Measurements from ENCODE around the gene RRM2.

The RRM2 gene

DNA sequence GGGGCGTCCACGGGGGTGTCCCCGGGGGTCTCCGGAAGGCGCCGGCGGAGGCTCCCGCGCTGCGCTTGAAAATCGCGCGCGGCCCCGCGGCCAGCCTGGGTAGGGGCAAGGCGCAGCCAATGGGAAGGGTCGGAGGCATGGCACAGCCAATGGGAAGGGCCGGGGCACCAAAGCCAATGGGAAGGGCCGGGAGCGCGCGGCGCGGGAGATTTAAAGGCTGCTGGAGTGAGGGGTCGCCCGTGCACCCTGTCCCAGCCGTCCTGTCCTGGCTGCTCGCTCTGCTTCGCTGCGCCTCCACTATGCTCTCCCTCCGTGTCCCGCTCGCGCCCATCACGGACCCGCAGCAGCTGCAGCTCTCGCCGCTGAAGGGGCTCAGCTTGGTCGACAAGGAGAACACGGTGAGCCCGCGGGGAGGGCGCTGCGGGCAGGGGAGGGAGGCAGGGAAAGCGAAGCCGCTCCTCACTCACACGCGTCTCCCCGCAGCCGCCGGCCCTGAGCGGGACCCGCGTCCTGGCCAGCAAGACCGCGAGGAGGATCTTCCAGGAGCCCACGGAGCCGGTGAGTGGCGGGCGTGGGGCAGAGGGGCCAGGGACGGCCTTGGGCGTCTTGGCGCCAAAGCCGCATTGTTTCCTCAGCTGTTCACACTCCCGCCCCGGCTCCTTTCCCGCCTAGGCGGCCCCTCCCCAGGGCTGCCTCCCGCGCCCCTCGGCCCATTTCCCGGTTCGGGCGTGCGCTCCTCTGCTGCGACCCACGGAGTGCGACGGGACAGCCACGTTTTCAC, at the start of gene RRM2:
Gene RRM2 (plus strand): TSS at position 240 of the 781 bp plus-strand sequence. CDS start 60 bp downstream, at position 300.
- DNase-seq (ENCODE audit: low spot score) = peak; percentile 95

DNA sequence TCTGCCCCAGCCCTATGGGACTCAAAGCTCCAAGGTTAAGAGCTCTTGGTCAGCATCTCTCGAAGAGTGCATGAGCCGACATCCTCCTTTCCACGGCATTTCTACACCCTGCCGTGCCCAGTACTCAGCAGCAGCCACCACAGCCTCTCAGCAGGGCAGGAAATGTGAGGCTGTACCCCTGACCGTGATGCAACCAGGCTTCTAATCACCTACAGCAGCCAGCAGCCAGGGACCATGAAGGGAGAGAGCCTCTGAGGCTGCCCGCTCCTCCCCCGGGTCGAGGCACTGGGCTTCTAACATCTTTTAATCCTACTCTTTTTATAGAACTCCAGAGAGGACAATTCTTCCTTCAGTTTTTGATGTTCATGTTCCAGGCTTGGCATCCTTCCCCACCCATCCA, 48.8 kb upstream of the RRM2 start:
- DNase-seq (ENCODE audit: low spot score) = no peak

DNA sequence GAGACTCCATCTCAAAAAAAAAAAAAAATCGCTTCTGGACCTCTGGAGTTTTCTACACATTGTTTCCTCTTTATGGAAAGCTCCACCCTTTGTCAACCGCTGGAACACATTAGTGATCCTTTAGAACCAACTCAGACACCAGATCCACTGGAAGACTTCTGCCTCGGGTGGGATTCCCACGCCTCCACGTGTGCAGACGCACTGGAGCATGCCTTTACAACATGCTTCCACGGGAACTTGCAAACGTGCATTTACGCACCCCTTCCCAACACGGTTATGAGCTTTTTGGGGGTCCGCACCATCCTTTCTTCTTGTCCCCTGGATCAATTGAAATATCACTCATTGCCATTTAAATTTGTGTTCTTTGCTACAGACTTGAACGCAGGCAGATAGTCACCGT, 47.4 kb upstream of the RRM2 start:
- no peak for DNase-seq (ENCODE audit: low spot score)

DNA sequence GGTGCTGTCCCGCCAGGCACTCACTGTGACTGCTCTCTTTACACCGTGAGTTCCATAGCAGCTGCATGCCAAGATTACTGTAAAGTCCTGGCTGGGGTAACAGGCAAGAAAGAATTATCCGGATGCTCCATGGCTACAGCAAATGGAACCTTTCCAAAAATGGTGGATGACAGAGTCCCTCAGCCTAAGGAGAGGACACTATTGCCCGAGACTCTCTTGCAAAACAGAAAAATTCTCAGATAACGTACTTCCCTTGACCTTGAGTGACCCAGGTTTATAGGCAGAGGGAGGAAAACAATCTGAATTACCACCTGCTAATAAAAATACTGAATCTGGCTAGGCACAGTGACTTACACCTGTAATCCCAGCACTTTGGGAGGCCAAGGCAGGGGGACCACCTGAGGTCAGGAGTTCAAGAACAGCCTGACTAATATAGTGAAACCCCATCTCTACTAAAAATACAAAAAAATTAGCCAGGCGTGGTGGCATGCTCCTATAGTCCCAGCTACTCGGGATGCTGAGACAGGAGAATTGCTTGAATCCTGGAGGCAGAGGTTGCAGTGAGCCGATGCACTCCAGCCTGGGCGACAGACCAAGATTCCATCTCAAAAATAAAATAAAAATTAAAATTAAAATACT, 46.8 kb upstream of the RRM2 start:
- DNase-seq (ENCODE audit: low spot score) = no peak

DNA sequence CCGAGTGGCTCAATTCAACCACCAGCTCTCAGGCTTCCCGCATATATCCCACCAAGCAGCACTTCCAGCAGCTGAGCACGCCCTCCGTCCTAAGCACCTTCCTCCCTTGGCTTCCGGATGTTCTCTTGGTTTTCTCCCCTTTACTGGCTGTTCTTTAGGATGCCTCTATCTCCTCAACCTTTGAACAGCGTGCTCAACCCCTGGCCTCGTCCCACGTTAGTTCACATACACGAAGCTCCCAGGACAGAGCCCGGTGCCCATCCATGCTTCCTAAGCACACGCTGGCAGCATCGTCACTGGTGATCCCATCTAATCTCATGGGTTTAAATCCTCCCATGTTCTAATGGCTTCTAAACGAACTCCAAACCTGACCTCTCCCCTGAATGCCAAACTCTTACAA, 46.0 kb upstream of the RRM2 start:
- DNase-seq (ENCODE audit: low spot score) = no peak

DNA sequence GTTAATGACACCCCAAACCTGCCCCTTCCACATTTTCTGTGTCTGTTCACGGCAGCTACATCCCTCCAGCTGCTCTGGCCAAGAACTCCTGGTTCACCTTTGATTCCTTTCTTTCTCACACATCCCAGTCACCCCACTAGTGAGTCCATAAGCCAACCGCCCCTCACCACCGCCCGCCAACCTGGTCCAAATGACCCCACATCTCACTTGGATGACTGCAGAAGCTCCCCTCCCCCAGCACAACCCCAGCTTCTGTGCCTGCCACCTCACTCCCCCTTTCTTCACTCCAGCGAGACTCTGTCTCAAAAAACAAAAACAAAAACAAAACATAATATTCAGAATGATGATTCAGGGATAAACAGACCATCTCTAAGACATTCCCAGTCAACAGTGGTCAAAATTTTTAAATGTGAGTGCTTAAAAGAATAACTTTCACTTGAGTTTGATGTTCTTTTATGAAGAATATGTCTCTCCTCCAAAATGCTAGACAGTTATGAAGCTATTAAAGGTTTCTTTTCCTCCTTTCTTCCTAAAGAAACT, 45.5 kb upstream of the RRM2 start:
- DNase-seq (ENCODE audit: low spot score) = no peak

DNA sequence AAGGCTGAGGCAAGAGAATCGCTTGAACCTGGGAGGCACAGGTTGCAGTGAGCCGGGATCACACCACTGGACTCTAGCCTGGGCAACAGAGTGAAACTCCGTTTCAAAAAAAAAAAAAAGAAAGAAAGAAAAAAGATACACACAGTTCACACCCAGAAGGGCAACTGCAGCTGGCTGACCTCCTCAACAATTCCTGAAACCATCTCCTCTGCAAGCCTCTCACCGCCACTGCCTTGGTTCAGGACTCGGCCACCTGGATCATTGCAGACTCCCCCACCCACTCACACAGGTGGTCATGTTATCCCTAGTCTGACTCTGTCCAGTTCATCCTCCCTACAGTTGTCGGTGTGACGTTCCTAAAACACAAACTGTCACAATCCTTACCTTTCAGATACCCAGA, 44.5 kb upstream of the RRM2 start:
- no peak for DNase-seq (ENCODE audit: low spot score)

DNA sequence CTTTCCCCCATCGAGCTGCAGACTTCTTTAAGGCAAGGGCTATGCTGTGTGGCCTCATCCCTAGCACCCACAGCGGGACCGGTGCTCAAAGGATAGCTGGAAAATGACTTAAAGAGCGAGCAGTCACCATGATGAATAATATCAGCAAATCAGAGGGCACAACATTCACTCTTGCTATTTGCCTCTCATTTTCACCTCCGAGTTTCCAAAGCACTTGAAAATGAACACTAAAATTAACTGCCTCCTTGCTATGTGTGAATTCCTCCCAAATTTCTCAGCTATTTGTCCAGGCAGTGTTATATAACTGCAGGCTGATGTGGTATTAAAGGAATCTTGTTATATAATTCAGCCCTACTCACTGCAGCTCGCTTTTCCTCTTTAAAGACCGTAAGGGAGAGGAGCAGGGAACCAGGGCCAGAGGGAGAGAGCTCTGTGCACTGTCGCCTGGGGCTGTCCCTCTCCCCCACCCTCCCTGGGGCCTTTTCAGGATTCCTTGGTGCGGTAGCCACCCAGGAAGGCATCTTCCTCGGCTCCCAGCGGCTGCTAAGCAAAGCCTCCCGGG, 43.8 kb upstream of the RRM2 start:
- DNase-seq (ENCODE audit: low spot score) = no peak

DNA sequence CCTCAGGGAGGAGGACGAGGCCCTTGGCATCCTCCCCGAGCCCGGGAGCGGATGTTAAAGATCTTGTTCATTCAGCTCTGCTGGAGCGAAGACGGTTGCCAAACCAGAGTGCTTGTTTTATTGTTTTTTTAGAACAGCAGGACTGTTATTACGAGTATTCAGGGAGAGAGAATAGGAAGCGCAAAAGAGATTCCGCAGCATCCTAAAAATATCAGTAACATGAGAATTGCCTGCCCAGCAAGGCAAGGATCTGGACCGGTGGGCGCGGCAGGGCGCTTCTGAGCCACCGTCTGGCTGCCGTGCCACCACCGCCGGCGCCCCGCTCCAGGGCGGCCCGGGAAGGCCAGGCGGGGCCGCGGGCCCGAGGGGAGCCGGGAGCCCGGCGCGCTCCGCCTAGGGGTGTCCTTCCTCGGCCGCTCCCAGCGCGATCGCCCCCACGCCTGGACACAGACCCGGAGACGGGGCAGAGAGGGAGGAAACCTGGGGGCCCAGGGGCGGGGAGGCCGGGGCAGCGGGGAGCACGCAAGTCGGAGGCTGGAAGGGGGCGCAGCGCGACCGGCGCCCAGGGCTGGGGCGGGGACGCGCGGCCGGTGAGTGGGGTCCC, 43.2 kb upstream of the RRM2 start:
- no peak for DNase-seq (ENCODE audit: low spot score)

DNA sequence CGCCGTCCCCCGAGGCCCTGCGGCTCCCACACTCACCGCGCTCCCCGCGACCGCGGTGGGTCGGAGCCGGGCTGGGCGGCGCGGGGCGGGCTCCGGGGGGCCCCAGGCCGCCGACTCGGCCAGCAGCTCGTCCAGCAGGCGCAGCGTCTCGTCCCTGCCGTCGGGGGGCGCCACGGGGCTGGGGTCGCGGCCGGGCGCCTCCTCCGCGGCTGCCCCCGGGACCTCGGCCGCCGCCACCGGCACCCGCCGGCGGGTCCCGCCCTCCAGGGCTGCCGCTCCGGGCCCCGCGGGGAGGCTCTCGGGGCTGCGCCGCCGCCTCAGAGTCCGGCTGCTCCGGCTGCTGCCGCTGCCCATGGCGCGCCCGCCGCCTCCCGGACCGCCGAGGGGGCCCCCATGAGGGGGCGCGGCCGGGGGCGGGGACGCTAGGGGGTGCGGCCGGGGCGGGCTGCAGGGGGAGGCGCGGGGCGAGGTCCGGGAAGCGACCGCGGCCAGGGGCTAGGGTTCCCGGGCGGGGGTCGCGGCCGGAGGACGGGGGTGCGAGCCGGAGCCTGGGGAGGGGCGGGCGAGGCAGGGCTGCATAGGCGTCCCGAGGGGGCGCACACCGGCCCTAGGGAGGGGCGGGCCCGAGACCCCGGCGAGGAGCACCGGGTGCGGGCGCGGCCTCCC, 42.5 kb upstream of the RRM2 start, which contains the start of gene CYS1:
Gene CYS1 (minus strand): TSS at position 542 of the 666 bp plus-strand sequence. CDS start 188 bp downstream, at position 354.
- no peak for DNase-seq (ENCODE audit: low spot score)

DNA sequence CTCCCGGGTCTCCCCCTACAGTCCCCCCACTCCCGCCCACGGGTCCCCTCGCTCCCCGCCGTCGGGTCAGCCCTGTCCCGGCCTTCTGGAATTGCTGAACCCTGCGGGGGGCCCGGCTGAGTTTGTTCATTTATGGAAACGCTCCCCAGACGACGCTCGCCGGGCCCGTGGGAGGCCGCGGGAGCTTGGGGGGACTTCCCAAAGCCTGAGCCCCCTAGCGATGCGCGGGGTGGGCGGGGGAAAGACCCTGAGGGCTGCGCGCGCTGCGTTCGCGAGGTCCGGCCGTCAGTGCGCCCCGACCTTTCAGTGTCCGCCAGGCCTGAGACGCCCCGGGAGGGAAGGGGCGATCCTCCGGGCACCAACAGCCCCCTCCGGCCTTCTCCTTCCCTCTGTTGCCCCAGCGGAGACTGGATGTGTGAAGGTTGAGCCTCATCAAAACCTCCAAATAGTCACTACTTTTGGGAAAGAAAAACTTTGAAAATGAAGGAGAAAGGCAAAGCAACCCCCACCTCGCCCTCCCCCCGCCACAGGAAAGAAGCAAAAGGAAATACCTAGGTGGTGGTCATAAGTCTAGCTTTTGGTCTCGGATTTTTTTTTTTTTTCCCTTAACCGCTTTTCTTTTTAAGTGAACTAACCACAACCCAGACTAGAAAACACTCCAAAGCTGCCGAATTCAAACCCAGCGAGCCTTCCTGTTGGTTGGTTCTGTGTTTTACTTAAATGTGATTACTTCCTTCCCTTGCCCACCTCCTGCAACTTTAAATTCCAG, 41.8 kb upstream of the RRM2 start:
- no peak for DNase-seq (ENCODE audit: low spot score)

DNA sequence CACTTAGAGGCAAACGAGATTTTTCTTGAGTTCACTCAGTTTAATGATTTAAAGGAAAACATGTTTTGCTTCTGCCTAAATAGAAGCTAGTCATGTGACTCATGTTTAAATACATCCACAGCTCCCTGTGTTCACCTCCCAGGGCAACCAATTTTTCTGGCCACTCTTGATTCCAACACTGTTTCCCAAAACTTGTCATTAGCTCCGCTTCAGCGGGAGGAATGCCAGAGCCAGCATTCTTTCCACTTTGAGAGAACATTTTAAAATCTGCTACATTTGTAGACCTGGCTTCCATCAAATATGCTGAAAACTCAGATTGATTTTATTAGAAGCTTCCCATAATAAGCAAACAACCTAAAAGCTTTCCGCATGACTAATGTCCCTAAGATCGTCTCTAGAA, 39.5 kb upstream of the RRM2 start:
- DNase-seq (ENCODE audit: low spot score) = no peak

DNA sequence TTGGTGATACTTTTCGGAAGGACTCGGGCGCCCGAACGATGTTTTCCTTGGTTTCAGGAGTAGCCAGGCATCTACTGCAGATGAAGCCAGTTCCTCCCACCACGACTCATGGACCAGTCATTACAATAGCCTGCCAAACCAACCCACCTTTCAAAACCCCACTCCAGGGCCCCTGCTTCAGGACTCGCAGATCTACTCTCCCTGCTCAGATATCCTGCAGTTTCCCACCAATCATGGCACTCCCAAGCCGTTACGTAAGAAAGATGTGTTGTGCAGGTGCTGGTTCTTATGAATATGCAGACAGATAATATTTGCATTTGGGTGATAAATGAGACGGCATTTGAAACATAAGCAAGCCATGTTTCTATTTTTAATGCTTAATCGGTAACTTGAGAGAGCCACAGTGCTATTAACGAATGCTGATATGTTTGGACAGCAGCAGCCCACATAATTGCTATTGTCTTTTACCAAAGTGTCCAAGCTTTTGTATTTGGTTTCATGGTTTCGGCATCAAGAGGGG, 38.8 kb upstream of the RRM2 start:
- DNase-seq (ENCODE audit: low spot score) = no peak

DNA sequence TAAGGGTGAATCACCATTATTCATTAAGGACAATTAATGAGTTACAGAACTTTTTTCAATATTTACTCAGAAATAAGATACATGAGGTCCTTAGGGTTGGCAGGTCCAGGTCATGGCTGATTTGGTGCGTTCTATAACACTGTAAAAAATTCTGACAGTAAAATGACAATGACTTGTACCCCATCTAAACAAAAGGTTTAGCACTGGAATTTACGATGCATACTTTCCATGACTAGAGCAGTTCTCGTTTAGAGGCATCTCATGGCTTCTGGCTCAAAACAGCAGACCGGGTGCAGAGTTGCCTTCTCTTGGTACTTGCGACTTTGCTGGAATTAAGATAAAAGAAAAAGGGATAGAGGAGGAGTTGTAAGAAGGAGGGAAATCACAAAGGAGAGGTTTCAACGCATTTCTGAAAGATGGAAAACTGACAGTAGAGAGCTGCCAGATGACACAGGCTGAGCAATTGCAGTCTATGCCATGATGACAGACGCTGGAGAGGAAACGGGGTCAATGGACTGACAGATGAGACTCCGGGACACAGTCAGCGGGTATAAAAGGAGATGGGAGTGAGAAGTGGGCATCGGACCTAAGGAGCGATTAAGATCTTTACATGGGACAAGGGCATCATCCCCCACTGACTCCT, 38.2 kb upstream of the RRM2 start:
- no peak for DNase-seq (ENCODE audit: low spot score)

DNA sequence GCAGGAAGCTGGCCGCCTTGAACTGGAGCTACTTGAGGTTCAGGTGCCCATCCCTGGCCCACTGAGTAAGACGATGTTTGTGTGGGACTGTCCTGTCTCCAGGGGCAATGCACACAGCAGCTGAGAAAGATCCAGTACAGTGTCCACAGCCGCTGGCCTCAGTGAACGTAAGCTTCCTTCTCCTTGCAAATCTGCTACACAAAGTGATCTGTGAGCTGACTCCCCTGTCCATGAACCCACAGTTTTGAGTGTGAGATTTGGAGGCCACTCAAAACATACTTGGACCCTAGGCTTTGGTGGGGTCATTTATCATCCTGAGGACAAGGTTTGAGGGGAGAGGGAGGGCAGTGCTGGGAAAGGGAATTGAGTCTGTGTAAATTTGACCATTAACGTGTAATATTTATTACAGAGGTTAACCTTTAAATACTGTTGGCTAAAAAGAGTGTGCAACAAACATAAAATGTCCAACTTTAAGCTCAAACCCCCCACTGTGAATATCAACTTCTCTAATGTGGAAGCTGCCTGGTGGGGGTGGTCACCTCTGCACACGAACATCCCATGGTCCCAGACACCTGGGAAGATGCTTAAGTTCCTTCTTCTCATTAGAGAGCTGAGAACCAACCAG, 37.4 kb upstream of the RRM2 start:
- DNase-seq (ENCODE audit: low spot score) = no peak

DNA sequence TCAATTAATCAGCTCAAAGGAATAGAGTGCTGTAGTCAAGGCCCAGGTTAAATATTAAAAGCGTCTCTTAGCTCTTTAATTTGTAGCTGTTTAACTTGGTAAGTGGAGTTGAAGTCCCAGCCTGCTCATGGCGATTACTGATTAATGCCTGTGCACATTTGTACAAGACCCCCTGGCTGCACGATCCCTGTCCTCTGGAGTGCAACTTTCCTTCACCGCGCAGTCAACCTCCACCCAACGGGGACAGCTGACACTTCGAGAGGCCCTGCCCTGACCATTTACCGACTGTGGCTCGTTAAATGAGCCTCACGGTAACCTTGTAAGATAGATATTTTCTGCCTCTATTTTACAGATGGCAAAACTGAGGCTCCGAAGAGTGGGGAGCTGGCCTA, 36.9 kb upstream of the RRM2 start:
- DNase-seq (ENCODE audit: low spot score) = no peak

DNA sequence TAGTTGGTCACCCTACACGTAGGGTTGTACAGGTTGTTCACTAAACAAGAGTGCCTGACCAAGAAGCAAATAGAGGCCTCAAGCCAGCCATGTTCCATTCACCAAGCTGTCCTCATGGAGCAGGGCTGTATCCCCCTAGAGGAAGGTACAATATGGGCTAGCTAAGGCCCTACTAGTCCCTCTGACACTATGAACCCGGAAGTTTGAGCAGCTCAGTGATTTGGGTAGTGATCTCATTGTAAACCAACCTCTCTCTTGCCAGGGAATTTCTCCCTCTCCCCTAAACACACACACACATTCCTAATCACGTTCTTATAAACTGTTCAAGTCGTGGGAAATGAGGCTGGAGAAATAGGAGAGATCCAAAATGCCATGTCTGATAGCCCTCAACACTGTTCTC, 35.6 kb upstream of the RRM2 start:
- DNase-seq (ENCODE audit: low spot score) = no peak

DNA sequence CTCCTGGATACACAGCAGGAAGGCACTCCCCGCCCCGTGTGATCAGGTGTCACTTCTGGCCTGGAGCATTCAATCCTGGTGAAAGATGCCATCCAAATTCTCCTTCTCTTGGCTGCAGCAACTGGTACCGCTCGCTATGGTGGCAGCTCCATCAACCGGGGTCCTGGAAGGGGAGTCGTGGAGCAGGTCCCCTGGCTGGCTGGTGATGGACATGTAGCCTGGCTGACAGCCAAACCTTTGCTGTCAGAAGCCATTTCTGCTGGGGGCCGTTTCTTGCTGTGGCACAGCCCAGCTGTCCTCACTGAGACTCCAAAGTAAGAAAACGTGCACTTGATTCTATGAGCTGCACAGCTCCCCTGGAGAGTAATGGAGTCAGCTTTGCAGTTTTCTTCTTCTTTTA, 35.2 kb upstream of the RRM2 start:
- no peak for DNase-seq (ENCODE audit: low spot score)

DNA sequence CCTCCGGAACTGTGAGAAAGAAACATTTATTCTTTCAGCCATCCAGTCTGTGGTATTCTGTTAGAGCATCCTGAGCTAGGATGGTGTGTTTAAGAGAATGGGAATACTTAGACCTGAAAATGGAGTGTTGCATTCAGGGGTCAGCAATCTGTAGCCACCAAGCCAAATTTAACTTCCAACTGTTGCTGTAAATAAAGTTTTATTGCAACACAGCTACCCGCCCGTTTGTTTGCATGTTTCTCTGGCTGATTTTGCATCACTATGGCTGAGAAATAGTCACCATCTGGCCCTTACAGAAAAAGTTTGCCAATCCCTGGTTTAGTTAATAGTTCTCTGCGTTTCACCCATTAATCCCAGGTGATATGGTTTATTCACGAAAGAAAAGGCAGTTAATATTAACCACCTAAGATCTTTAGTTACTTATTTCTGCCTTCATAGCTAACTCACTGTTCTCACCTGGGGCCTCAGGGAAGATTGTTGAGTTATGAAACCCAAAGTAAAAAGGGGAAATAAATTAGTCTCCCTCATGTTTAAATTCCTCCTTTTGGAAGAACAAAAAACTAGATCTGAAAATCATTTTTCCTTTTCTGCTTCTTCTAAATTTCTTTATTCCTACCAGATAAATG, 32.9 kb upstream of the RRM2 start:
- DNase-seq (ENCODE audit: low spot score) = no peak
